ENCODE data around the gene CREB3L2. TPM values are rescaled to one million over a fixed set of nuclear protein-coding genes. Genes with fewer than 3 reads are reported as not detected.

Gene CREB3L2
- total and polyA plus RNA-seq, 2 of the 4 experiments (the other 2 are of a cell fraction) = 42.3 to 57.9 TPM

DNA sequence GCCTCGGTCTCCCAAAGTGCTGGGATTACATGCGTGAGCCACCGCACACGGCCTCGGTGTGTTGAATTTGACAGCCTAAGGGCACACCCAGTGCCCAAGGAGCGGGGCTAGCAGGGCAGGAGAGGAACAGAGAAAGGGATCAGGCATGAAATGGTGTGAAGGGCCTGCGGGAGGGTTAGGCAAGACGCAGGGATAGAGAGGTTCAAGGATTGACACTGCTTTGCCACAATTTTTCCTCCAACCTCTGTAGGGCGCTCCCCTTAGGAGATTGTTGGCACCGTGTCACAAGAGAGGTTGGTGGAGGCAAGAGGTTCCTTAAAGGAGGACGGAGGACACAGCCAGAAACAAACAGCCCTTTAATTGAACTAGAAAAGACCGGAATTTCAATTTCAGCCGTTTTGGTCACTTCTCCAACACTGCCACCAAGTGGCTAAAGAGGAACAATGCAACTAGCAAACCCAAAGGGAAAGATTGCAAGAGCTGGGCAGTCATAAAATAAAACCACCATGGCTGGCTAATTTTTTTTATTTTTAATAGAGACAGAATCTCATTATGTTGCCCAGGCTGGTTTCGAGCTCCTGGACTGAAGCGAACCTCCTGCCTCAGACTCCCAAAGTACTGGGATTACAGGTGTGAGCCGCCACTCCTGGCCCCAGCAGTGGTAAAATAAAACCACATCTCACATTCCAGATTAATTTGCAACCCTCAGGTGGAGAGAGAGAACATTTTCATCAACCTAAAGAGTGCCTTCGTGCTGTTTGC lies 6.9 kb upstream of the CREB3L2 start (continued):
- TF ChIP-seq, protein P1, sequence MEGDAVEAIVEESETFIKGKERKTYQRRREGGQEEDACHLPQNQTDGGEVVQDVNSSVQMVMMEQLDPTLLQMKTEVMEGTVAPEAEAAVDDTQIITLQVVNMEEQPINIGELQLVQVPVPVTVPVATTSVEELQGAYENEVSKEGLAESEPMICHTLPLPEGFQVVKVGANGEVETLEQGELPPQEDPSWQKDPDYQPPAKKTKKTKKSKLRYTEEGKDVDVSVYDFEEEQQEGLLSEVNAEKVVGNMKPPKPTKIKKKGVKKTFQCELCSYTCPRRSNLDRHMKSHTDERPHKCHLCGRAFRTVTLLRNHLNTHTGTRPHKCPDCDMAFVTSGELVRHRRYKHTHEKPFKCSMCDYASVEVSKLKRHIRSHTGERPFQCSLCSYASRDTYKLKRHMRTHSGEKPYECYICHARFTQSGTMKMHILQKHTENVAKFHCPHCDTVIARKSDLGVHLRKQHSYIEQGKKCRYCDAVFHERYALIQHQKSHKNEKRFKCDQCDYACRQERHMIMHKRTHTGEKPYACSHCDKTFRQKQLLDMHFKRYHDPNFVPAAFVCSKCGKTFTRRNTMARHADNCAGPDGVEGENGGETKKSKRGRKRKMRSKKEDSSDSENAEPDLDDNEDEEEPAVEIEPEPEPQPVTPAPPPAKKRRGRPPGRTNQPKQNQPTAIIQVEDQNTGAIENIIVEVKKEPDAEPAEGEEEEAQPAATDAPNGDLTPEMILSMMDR (conservative IDR thresholded peaks at IDR 0.05; ENCODE audit: low read depth, low read length) = peak; percentile 94
